Left kidney (tissue), 2 donors: ENCODE measurements around the gene NVL. TPM values are rescaled to one million over a fixed set of nuclear protein-coding genes. Genes with fewer than 3 reads are reported as not detected.

Experiments
- DNase-seq: peaks from one replicate; pipeline ENCODE4 v3.0.0-alpha.2; 2013
- polyA plus RNA-seq: library from polyadenylated mRNA; unstranded; fragments of 120-200 nt; gene quantifications from one replicate; pipeline ENCODE4 v1.2.1, GENCODE V29; 2013; ENCODE audit not compliant: insufficient read length

The NVL gene
- polyA plus RNA-seq, 1 donor, result 45.2 TPM

DNA sequence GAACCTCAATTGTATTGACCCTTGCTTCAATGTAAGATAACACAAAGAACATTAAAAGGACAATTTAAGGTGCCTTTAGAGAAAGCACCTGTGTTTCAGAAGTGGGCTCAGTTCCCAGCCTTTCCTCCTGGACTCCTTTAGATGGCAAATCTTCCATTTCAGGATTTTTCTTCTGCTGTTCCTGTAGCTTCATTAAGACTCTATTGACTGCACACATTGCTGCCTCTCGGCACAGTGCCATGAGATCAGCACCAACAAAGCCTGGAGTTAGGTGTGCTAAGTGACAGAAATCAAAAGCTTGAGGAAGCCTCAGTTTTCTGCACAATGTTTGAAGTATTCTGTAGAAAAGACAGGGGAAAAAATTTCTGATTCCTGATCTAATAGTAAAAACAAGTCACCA lies 40.6 kb downstream of the NVL start:
- no peak for DNase-seq

DNA sequence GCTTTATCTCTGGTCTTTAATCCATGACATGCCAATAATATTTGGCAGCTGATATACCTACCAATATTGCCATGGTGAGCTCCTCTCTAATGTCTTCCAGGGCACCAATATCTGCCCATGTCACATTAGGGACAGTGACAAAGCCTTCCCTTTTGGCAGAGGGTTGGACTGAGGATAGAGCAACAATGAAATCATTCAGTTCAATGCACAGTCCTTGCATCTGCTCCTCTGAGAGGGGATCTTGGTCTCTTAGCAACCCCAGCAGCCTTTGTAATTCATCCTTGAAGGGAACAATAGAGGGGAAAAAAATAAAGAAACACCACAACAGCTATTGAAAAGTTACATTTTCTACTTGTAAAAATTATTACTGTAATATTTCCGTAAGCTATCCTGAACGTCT lies 42.3 kb downstream of the NVL start:
- DNase-seq, result no peak

DNA sequence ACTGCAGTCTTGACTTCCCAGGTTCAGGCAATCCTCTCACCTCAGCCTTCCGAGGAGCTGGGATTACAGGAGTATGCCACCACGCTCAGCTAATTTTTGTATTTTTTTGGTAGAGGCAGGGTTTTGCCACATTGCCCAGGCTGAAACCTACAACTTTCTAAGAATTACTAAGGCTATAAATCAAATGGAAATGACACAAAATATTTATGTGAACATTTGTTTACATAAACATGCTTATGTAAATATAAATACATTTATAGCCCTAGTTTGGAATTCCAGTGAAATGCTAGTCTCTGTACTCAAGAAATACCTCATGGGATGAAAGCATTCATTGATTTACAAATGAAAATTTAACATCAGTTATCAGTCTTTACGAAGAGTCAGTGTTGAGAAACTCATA lies 47.8 kb downstream of the NVL start:
- DNase-seq, result no peak

GRCh38 chr1:224276771-224277487 lies 53.0 kb downstream of the NVL start:
- DNase-seq, result no peak

DNA sequence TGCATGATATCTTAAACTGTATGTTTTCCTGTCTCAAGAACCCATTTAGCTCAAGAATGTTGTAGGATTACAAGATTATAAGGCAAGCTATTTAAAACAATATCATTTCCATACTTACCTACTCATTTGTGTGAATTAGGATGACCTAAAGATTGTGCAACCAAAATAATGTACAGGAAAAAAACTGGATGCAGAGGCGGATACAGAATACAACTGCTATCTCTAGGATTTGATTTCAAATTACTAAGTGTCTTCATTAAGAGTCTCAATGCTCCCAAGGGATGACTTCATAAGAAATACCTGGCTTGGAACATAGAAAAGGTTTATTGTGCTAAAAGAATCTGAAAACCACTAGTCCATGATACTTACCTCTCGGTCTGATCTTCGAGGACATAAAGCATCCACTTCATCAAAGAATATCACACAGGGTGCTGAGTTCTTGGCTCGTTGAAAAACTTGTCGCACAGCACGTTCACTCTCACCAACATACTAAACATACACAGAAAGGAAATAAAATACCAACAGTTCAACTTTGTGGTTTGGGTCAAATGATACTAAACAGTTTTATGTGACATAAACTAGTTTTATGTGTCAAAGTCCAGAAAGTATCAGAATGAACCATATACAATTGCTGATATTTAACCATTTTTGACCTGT lies 54.9 kb downstream of the NVL start:
- DNase-seq, result no peak

DNA sequence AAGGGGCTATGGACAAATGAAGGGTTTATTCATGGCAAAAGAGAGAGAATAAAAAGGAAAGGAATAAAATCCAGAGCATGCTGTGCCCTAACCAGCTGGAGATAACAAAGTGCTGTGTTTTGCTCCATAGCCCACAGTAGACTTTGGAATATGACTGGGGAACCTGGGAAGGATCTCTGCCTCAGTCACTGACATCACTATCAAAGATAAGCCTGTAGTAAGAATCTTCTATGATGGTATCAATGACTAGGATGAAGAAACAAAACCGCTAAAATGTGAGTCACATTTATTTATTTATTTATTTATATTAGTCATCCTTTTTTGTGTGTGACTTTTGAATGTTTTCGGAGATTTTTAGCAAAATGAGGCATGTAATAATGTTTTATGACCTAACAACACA lies 56.3 kb downstream of the NVL start:
- DNase-seq, result no peak

- no peak for DNase-seq
Observed at GRCh38 chr1:224271106-224271505, 58.9 kb downstream of the NVL start.

DNA sequence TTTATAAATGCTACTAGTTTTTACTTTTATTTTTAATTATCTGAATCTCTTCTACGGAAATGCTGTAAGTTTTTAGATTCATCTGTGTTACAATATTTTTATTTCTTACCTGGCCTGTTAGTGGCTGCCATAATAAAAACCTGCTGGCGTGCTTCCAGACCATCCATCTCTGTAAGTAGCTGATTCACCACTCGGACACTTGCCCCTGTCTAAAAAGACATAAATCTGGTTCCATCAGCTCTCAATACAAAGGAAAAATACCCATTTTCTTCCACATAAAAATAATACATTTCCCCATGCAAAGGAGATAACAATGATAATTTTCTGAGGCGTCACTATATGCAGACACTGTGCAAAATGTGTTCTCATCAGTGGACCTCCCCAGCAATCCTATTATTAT lies 62.0 kb downstream of the NVL start:
- no peak for DNase-seq

- DNase-seq, result no peak
Observed at GRCh38 chr1:224266915-224267856, 62.8 kb downstream of the NVL start.

DNA sequence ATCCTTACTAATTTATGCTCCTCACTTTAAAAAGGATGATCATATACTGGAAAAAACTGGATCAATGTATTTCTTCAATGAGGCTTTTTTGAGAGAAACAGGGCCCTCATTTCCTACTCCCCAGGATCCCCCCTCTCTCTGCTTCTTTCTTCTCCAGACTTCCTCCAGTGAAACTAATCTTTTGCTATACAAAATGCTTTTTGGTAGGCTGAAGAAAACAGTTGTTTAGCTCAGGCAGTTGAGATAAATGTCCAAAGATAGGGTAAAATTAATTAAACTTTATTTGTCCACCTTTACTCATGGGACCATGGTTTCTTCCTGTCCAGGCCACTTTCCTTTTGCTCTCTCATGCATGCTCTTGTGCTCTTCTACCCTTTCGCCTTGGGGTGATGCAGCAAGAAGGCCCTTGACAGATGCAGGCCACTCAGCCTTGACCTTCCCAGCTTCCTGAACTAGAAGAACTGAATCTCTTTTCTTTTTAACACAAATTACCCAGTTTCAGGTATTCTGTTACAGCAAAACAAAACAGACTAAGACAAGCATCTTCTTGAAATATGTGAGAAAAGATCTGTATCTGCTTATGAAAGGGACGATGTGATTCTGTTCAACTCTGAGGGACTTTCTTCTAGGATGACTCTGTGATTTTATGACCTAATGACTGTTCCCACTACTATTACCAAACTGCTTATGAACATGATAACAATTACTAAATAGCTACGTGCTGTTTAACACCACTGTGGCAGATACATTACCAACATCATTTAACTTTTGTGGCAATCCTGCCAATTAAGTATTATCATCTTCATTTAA lies 63.7 kb downstream of the NVL start:
- DNase-seq, result no peak

- DNase-seq, result no peak
Observed at GRCh38 chr1:224264321-224264720, 65.7 kb downstream of the NVL start.

- no peak for DNase-seq
Observed at GRCh38 chr1:224262373-224263054, 67.5 kb downstream of the NVL start.

DNA sequence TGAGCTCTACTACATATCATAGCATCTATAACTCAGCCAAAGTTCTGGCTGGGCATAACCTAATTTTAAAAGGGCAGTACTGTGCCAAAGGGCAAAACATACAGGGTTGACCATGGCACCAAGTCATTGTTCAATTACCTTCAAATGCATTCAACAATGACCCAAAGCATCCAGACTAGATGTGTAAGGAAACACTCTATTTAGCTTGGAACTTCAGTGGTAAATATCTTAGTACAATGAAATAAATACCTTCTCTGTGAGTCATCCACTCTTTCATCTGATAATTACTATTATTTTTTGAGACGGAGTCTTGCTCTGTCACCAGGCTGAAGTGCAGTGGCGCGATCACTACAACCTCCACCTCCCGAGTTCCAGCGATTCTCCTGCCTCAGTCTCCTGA lies 70.0 kb downstream of the NVL start:
- DNase-seq, result no peak

GRCh38 chr1:224258351-224258750 lies 71.6 kb downstream of the NVL start:
- DNase-seq, result no peak

- DNase-seq, result no peak
Observed at GRCh38 chr1:224256640-224257039, 73.3 kb downstream of the NVL start.

DNA sequence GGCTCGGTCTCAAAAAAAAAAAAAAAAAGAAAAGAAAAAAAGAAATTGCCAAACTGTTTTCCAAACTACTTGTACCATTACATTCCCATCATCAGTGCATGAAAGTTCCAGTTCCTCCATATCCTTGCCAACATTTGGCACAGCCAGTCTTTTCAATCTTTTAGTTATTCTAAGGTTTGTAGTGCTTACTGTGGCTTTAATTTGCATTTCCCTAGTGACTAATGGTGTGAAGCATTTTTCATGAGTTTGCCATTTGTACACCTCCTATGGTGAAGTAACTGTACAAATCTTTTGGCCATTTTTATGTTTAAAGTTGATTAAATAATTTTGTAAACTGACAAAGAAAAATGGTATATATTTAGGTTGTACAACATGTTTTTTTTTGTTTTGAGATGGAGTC lies 76.3 kb downstream of the NVL start:
- no peak for DNase-seq

GRCh38 chr1:224252479-224252878 lies 77.5 kb downstream of the NVL start:
- no peak for DNase-seq

GRCh38 chr1:224251741-224252146 lies 78.2 kb downstream of the NVL start:
- DNase-seq, result no peak

- peak; percentile 11 for DNase-seq
Observed at GRCh38 chr1:224245188-224245587, 84.8 kb downstream of the NVL start.

- no peak for DNase-seq
Observed at GRCh38 chr1:224238756-224239155, 91.2 kb downstream of the NVL start.

DNA sequence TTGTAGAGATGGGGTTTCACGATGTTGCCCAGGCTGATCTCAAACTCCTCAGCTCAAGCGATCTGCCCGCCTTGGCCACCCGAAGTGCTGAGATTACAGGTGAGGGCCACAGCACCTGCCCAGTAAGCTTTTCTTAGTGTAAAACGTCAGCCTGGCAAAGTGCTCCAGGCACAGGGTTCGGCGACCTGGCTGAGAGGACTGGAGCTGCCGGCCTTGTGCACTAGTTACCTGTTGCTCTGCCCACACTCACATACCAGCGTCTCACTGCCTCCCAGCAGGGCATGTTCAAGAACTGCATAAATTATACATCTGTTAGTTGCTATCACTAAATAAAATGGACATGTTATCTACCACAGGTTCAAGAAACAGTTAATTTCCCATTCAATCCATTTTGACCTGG lies 91.8 kb downstream of the NVL start:
- DNase-seq, result no peak
